ENCODE measurements around the gene PCED1A.

- no peak for TF ChIP-seq CTCF (IDR thresholded peaks at IDR 0.05)
- no peak for TF ChIP-seq POLR2A (IDR thresholded peaks at IDR 0.05)
- no peak for TF ChIP-seq POLR2AphosphoS5 (IDR thresholded peaks at IDR 0.05)
- TF ChIP-seq EP300 (IDR thresholded peaks at IDR 0.05) = no peak
These were observed 22.4 kb downstream of the PCED1A start for GRCh38 chr20:2817891-2818595.

Data from sigmoid colon (tissue), 4 donors.